Measurements from ENCODE around the gene GLRA2.

GLRA2 gene

GRCh38 chrX:14717949-14718348 is 188.6 kb downstream of the GLRA2 start:
- TF ChIP-seq, protein P1, sequence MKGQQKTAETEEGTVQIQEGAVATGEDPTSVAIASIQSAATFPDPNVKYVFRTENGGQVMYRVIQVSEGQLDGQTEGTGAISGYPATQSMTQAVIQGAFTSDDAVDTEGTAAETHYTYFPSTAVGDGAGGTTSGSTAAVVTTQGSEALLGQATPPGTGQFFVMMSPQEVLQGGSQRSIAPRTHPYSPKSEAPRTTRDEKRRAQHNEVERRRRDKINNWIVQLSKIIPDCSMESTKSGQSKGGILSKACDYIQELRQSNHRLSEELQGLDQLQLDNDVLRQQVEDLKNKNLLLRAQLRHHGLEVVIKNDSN (IDR thresholded peaks at IDR 0.05): no peak
- no peak for TF ChIP-seq RAD21 (IDR thresholded peaks at IDR 0.05; ENCODE audit: low read depth)
- TF ChIP-seq REST (IDR thresholded peaks at IDR 0.05; ENCODE audit: low read depth): no peak
- TF ChIP-seq ZBTB7A (IDR thresholded peaks at IDR 0.05; ENCODE audit: low read depth): no peak
- TF ChIP-seq TAF1 (IDR thresholded peaks at IDR 0.05; ENCODE audit: low read depth): no peak
- no peak for TF ChIP-seq CREB1 (IDR thresholded peaks at IDR 0.05; ENCODE audit: low read depth)
- no peak for TF ChIP-seq FOXM1 (IDR thresholded peaks at IDR 0.05; ENCODE audit: borderline replicate concordance, low read depth)
- TF ChIP-seq TCF12 (IDR thresholded peaks at IDR 0.05; ENCODE audit: low read depth): no peak
- TF ChIP-seq EGR1 (IDR thresholded peaks at IDR 0.05): no peak
- no peak for TF ChIP-seq NFIC (IDR thresholded peaks at IDR 0.05)
- no peak for TF ChIP-seq YY1 (IDR thresholded peaks at IDR 0.05; ENCODE audit: low read depth)
- TF ChIP-seq CEBPB (IDR thresholded peaks at IDR 0.05): no peak
- TF ChIP-seq, protein P2, sequence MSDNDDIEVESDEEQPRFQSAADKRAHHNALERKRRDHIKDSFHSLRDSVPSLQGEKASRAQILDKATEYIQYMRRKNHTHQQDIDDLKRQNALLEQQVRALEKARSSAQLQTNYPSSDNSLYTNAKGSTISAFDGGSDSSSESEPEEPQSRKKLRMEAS (IDR thresholded peaks at IDR 0.05): no peak
- no peak for TF ChIP-seq EP300 (IDR thresholded peaks at IDR 0.05; ENCODE audit: borderline replicate concordance)
- no peak for TF ChIP-seq TEAD4 (IDR thresholded peaks at IDR 0.05)

DNA sequence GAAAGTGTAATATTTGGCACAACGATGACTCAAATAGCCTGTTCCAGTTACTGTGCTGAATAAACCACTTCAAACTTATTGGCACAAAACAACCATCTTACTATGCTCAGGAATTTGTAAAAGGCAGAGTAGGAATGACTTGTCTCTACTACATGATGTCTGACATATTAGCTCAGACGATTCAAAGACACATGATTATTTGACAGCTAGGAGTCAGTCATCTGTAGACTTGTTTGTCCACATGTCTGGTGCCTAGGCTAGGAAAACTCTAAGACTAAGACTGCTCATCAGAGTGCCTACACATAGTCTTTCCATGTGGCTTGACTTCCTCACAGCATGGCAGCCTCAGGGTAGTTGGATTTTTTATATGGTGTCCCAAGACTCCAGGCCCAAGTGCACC is 189.1 kb downstream of the GLRA2 start:
- TF ChIP-seq EP300 (IDR thresholded peaks at IDR 0.05; ENCODE audit: borderline replicate concordance): no peak
- no peak for TF ChIP-seq TAF1 (IDR thresholded peaks at IDR 0.05; ENCODE audit: low read depth)

DNA sequence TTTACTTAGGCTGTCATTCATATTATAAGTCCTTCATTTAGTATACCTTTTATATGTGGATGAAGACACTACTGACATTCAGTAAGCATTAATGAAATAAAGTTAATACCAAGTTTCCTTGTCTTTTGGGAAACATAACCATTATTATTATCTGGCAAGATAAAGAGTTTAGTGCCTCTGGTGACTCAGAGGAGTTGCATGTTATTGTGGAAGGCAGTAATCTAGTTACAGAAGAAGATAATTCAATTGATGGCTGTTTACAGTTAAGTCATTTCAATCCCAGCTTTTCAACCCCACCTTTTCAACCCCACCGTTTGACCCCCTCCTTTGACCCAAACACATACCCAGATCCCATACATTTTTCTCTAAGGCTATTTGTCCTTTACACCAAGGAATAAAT is 199.7 kb downstream of the GLRA2 start:
- TF ChIP-seq CREB1 (IDR thresholded peaks at IDR 0.05; ENCODE audit: low read depth) (no peak), ZBTB7A (IDR thresholded peaks at IDR 0.05; ENCODE audit: low read depth) (no peak), EGR1 (IDR thresholded peaks at IDR 0.05) (no peak), CEBPB (IDR thresholded peaks at IDR 0.05) (no peak), TEAD4 (IDR thresholded peaks at IDR 0.05) (no peak), TCF12 (IDR thresholded peaks at IDR 0.05; ENCODE audit: low read depth) (no peak), YY1 (IDR thresholded peaks at IDR 0.05; ENCODE audit: low read depth) (no peak), NFIC (IDR thresholded peaks at IDR 0.05) (no peak)
- TF ChIP-seq, protein P1 (IDR thresholded peaks at IDR 0.05): no peak

- TF ChIP-seq, protein P1 (IDR thresholded peaks at IDR 0.05): no peak
- TF ChIP-seq FOXM1 (IDR thresholded peaks at IDR 0.05; ENCODE audit: borderline replicate concordance, low read depth) (no peak), ZBTB7A (IDR thresholded peaks at IDR 0.05; ENCODE audit: low read depth) (no peak), YY1 (IDR thresholded peaks at IDR 0.05; ENCODE audit: low read depth) (no peak), TAF1 (IDR thresholded peaks at IDR 0.05; ENCODE audit: low read depth) (no peak), TCF12 (IDR thresholded peaks at IDR 0.05; ENCODE audit: low read depth) (no peak), REST (IDR thresholded peaks at IDR 0.05; ENCODE audit: low read depth) (no peak), NFIC (IDR thresholded peaks at IDR 0.05) (no peak), EP300 (IDR thresholded peaks at IDR 0.05; ENCODE audit: borderline replicate concordance) (no peak), CREB1 (IDR thresholded peaks at IDR 0.05; ENCODE audit: low read depth) (no peak), TEAD4 (IDR thresholded peaks at IDR 0.05) (no peak), CEBPB (IDR thresholded peaks at IDR 0.05) (no peak), EGR1 (IDR thresholded peaks at IDR 0.05) (no peak), RAD21 (IDR thresholded peaks at IDR 0.05; ENCODE audit: low read depth) (no peak)
- TF ChIP-seq, protein P2 (IDR thresholded peaks at IDR 0.05): no peak
Observed at GRCh38 chrX:14738643-14739042, 209.3 kb downstream of the GLRA2 start.

DNA sequence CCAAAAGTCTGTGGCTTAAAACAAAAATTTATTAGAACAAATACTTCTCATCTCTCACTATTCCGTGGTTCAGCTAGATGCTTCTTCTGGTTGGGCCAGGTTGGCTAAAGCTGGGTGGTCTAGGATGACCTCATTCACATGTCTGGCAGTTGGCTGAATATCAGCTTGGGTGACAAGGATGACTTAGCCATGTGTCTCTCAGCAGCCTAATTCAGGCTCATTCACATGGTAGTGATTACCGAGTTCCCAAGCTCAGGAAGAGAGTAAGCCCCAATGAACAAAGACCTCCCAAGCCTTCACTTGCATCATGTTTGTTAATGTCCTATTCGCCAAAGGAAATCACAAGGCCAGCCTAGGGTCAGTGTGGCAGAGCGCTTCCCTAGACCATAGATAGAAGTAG is 224.1 kb downstream of the GLRA2 start:
- TF ChIP-seq CREB1 (IDR thresholded peaks at IDR 0.05; ENCODE audit: low read depth): no peak
- no peak for TF ChIP-seq EP300 (IDR thresholded peaks at IDR 0.05; ENCODE audit: borderline replicate concordance)
- no peak for TF ChIP-seq YY1 (IDR thresholded peaks at IDR 0.05; ENCODE audit: low read depth)
- TF ChIP-seq, protein P2 (IDR thresholded peaks at IDR 0.05): no peak
- TF ChIP-seq RAD21 (IDR thresholded peaks at IDR 0.05; ENCODE audit: low read depth): no peak
- no peak for TF ChIP-seq EGR1 (IDR thresholded peaks at IDR 0.05)
- no peak for TF ChIP-seq FOXM1 (IDR thresholded peaks at IDR 0.05; ENCODE audit: borderline replicate concordance, low read depth)
- no peak for TF ChIP-seq NFIC (IDR thresholded peaks at IDR 0.05)
- TF ChIP-seq ZBTB7A (IDR thresholded peaks at IDR 0.05; ENCODE audit: low read depth): no peak
- TF ChIP-seq, protein P1 (IDR thresholded peaks at IDR 0.05): no peak
- no peak for TF ChIP-seq TAF1 (IDR thresholded peaks at IDR 0.05; ENCODE audit: low read depth)
- no peak for TF ChIP-seq CEBPB (IDR thresholded peaks at IDR 0.05)
- TF ChIP-seq REST (IDR thresholded peaks at IDR 0.05; ENCODE audit: low read depth): no peak
- TF ChIP-seq TCF12 (IDR thresholded peaks at IDR 0.05; ENCODE audit: low read depth): no peak
- no peak for TF ChIP-seq TEAD4 (IDR thresholded peaks at IDR 0.05)

Measured in Ishikawa (cell line).